Natural killer cell (primary cell): ENCODE data around the gene GNL2. TPM values are rescaled to one million over a fixed set of nuclear protein-coding genes. Genes with fewer than 3 reads are reported as not detected.

Experiments
- ATAC-seq, 3 donors: fragments of 150-1000 bp in 2 of 3; fragments of 200-7000 bp in 1 of 3; cut with Tn5 transposase; 1 replicate in 1 of 3; 2 replicates in 2 of 3; pipeline ENCODE4 v1.10.0; 2021; ENCODE audit warnings: mild to moderate bottlenecking in 2 of 3, moderate library complexity in 2 of 3
- DNase-seq, 2 donors: peaks; one replicate each; pipeline versions ENCODE4 v3.0.0 to v3.0.0-alpha.2; 2013 to 2021; ENCODE audit warnings: mixed read lengths in 1 of 2
- H3K27ac ChIP-seq: one replicate; pipeline ENCODE4 v1.5.1; 2013; ENCODE audit warnings: mild to moderate bottlenecking, low read length
- H3K27me3 ChIP-seq: one replicate; pipeline ENCODE4 v1.6.1; 2013; ENCODE audit warnings: low read length; ENCODE audit not compliant: control insufficient read depth, insufficient read depth
- H3K36me3 ChIP-seq: one replicate; pipeline ENCODE4 v1.6.1; 2013; ENCODE audit warnings: low read length; ENCODE audit not compliant: control insufficient read depth, insufficient read depth
- H3K4me1 ChIP-seq: one replicate; pipeline ENCODE4 v1.6.1; 2013; ENCODE audit warnings: low read length; ENCODE audit not compliant: control insufficient read depth, insufficient read depth
- H3K4me3 ChIP-seq: one replicate; pipeline ENCODE4 v1.5.1; 2013; ENCODE audit warnings: low read length
- H3K9me3 ChIP-seq: one replicate; pipeline ENCODE4 v1.6.1; 2013; ENCODE audit warnings: low read length; ENCODE audit not compliant: control insufficient read depth, insufficient read depth
- H3K27ac Mint-ChIP-seq, 2 donors: one replicate each; pipeline ENCODE4 v1.8.0; 2022; ENCODE audit warnings: mild to moderate bottlenecking in 2 of 2, mixed read lengths in 2 of 2, moderate library complexity in 1 of 2
- H3K27me3 Mint-ChIP-seq, 2 donors: one replicate each; pipeline ENCODE4 v1.8.0; 2022; ENCODE audit warnings: low read depth in 2 of 2, mixed read lengths in 2 of 2
- H3K36me3 Mint-ChIP-seq: one replicate; pipeline ENCODE4 v1.8.0; 2022; ENCODE audit warnings: mixed read lengths
- H3K4me1 Mint-ChIP-seq, 2 donors: one replicate each; pipeline ENCODE4 v1.8.0; 2022; ENCODE audit warnings: mixed read lengths in 2 of 2
- H3K4me3 Mint-ChIP-seq: one replicate; pipeline ENCODE4 v1.8.0; 2022; ENCODE audit warnings: mild to moderate bottlenecking, moderate library complexity, mixed read lengths
- H3K9me3 Mint-ChIP-seq, 2 donors: one replicate each; pipeline ENCODE4 v1.8.0; 2022; ENCODE audit warnings: mixed read lengths in 2 of 2
- WGBS: methylation state at CpG from one replicate; pipeline ENCODE4 v1.1.7; 2013; ENCODE audit warnings: missing lambda C conversion rate; ENCODE audit not compliant: insufficient coverage; 5-methylcytosine and 5-hydroxymethylcytosine counted together
- intact Hi-C: fragments of 100-400 bp; cut with micrococcal nuclease; formaldehyde crosslinking; loops from one replicate; pipeline ENCODE4 v1.14.2; 2022
- total RNA-seq, 4 donors: library from RNA; stranded (reverse); fragments of 120-200 nt in 1 of 4; gene quantifications; one replicate each; pipeline versions ENCODE4 v1.2.3 to v1.2.4, GENCODE V29; 2013 to 2022
- TF ChIP-seq, protein P1 (sequence below): fragments of 200-600 bp; IDR thresholded peaks from one replicate; pipeline ENCODE4 v1.8.0; 2022; ENCODE audit warnings: antibody characterized with exemption

GNL2 gene
- total RNA-seq, 3 donors from 2014 or later (not counting 1 experiment from before 2014, with no cell fraction given): 70.7 to 89.9 (median 85.8) TPM

GRCh38 chr1:37634992-37635902, 39.5 kb upstream of the GNL2 start:
- no peaks in the 10 kb centered on the region for H3K36me3 Mint-ChIP-seq
- H3K27me3 Mint-ChIP-seq: peaks cover 46 to 62% of the 10 kb centered on the region in 2 donors
- H3K27ac Mint-ChIP-seq: no peak overlapping the region
- no peaks in the 10 kb centered on the region for H3K36me3 ChIP-seq
- no peaks in the 10 kb centered on the region for H3K9me3 Mint-ChIP-seq
- H3K4me3 ChIP-seq: no peak overlapping the region
- H3K4me1 ChIP-seq: peaks cover 7% of the 10 kb centered on the region
- TF ChIP-seq, protein P1, sequence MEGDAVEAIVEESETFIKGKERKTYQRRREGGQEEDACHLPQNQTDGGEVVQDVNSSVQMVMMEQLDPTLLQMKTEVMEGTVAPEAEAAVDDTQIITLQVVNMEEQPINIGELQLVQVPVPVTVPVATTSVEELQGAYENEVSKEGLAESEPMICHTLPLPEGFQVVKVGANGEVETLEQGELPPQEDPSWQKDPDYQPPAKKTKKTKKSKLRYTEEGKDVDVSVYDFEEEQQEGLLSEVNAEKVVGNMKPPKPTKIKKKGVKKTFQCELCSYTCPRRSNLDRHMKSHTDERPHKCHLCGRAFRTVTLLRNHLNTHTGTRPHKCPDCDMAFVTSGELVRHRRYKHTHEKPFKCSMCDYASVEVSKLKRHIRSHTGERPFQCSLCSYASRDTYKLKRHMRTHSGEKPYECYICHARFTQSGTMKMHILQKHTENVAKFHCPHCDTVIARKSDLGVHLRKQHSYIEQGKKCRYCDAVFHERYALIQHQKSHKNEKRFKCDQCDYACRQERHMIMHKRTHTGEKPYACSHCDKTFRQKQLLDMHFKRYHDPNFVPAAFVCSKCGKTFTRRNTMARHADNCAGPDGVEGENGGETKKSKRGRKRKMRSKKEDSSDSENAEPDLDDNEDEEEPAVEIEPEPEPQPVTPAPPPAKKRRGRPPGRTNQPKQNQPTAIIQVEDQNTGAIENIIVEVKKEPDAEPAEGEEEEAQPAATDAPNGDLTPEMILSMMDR: no peak
- H3K9me3 ChIP-seq: no peaks in the 10 kb centered on the region
- no peak overlapping the region for H3K4me3 Mint-ChIP-seq
- H3K4me1 Mint-ChIP-seq: peaks cover 0 to 5% of the 10 kb centered on the region in 2 donors
- 13% methylated on average over 25 of the region's 26 CpGs for WGBS
- peaks cover 19% of the 10 kb centered on the region for H3K27me3 ChIP-seq
- intact Hi-C loops: no loop called here
- DNase-seq (no peak), ATAC-seq (no peak)
- H3K27ac ChIP-seq: no peak overlapping the region

DNA sequence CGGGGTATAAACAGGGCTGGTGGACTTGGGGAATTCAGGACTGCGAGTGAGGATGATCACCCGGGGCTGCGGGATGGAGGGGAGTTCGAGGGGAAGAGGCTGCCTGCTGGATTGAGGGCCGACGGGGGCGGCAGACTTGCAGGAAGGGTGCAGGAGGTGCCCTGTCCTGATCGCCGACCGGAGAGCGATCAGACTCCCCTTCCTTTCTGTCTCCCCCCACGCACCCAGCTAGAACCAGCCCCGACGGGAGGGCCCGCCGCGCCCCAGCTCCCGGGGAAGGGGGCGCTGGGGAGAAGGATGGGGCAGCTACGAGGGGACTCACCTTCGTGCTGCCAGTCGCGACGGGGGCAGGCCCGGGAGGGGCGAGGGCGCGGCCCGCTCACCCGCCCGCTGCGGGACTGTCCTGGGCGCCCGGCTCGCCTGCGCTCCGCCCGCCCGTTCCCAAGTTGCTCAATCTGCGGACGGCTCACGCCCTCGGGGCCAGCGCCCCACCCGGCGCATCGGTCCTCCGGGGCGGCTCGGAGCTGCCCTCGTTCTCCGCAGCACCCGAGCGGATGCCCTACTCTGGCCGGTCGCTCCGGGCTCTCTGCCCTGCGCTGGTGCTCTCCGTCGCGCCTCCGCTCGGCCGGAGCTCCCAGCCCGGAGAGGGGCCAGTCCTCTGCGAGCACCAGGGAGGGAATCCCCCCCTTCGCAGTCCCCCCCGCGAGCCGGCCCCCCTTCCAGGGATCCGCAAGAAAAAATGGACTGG, 38.7 kb upstream of the GNL2 start, which contains the start of gene RSPO1:
TSS of gene RSPO1 (minus strand) at position 649 of the 748 bp plus-strand sequence. CDS start 5,231 bp downstream, outside the sequence.
- 3% methylated on average over 72 of the region's 72 CpGs for WGBS
- intact Hi-C loops: no loop called here
- no peak within 1 kb of the TSS for H3K4me3 Mint-ChIP-seq
- Histone ChIP-seq H3K9me3 (no peaks in the 10 kb centered on the region), H3K27ac (no peak within 1 kb of the TSS), H3K4me1 (peaks cover 7% of the 10 kb centered on the region), H3K4me3 (no peak within 1 kb of the TSS), H3K27me3 (peaks cover 22% of the 10 kb centered on the region), H3K36me3 (no peaks in the 10 kb centered on the region)
- H3K4me1 Mint-ChIP-seq: peaks cover 0 to 5% of the 10 kb centered on the region in 2 donors
- no peaks in the 10 kb centered on the region for H3K9me3 Mint-ChIP-seq
- peak in 1 of 3 donors; percentile 32 for ATAC-seq
- no peaks in the 10 kb centered on the region for H3K36me3 Mint-ChIP-seq
- H3K27ac Mint-ChIP-seq: no peak within 1 kb of the TSS
- DNase-seq: no peak
- TF ChIP-seq, protein P1: no peak
- H3K27me3 Mint-ChIP-seq: peaks cover 49 to 70% of the 10 kb centered on the region in 2 donors

GRCh38 chr1:37633938-37634243, 38.2 kb upstream of the GNL2 start:
- Histone ChIP-seq H3K4me3 (no peak overlapping the region), H3K4me1 (peaks cover 7% of the 10 kb centered on the region), H3K27ac (no peak overlapping the region), H3K27me3 (peaks cover 22% of the 10 kb centered on the region), H3K9me3 (no peaks in the 10 kb centered on the region), H3K36me3 (no peaks in the 10 kb centered on the region)
- no peaks in the 10 kb centered on the region for H3K9me3 Mint-ChIP-seq
- ATAC-seq: no peak
- intact Hi-C loops: no loop called here
- no peak overlapping the region for H3K27ac Mint-ChIP-seq
- no peak overlapping the region for H3K4me3 Mint-ChIP-seq
- 9% methylated on average over 20 of the region's 20 CpGs for WGBS
- TF ChIP-seq, protein P1: no peak
- peaks cover 0 to 5% of the 10 kb centered on the region in 2 donors for H3K4me1 Mint-ChIP-seq
- H3K36me3 Mint-ChIP-seq: no peaks in the 10 kb centered on the region
- no peak for DNase-seq
- peaks cover 52 to 75% of the 10 kb centered on the region in 2 donors for H3K27me3 Mint-ChIP-seq
